ENCODE measurements around the gene GGTLC2. TPM values are rescaled to one million over a fixed set of nuclear protein-coding genes. Genes with fewer than 3 reads are reported as not detected.

The GGTLC2 gene
- total RNA-seq, 1 experiment from 2014 or later, result not detected

GRCh38 chr22:22689621-22690345 lies 45.4 kb downstream of the GGTLC2 start:
- in situ Hi-C loops (cut with HindIII; ENCODE audit: low pct_unique_long_range_greater_than_20kb, low sequenced_read_pairs), result no loop called here

GRCh38 chr22:22691055-22691454 lies 46.6 kb downstream of the GGTLC2 start:
- ChIA-PET POLR2A (no interaction called here), CTCF (no interaction called here)
- no peaks in the 10 kb centered on the region for H3K4me1 ChIP-seq (ENCODE audit: control insufficient read depth, insufficient read depth, low read length)
- no peaks in the 10 kb centered on the region for H3K27me3 ChIP-seq (ENCODE audit: control insufficient read depth, insufficient read depth, low read length)
- intact Hi-C loops (cut with micrococcal nuclease; ENCODE audit: unreplicated experiment), result no loop called here
- no TSS peak for BruUV-seq (replicated peaks)
- H3K36me3 ChIP-seq (ENCODE audit: control insufficient read depth, insufficient read depth, low read length), result no peaks in the 10 kb centered on the region
- in situ Hi-C loops (cut with HindIII; ENCODE audit: low pct_unique_long_range_greater_than_20kb, low sequenced_read_pairs), result no loop called here
- H3K4me3 ChIP-seq (ENCODE audit: low read depth in 2 of 2, low read length in 2 of 2), result no peak overlapping the region
- DNase-seq (ENCODE audit: low read depth, low spot score) (no peak), ATAC-seq (no peak)
- H3K9me3 ChIP-seq (ENCODE audit: control insufficient read depth, insufficient read depth, low read depth, low read length), result no peaks in the 10 kb centered on the region
- no peak overlapping the region for H3K27ac ChIP-seq (ENCODE audit: low read length)
- TF ChIP-seq TCF7L2 (IDR thresholded peaks at IDR 0.05; ENCODE audit: low read depth, low read length) (no peak), REST (IDR thresholded peaks at IDR 0.05; ENCODE audit: insufficient read depth in 1 of 2, low read depth in 2 of 2, low read length in 1 of 2) (no peak), POLR2AphosphoS5 (IDR thresholded peaks at IDR 0.05; ENCODE audit: low read depth, low read length) (no peak), SIN3A (IDR thresholded peaks at IDR 0.05; ENCODE audit: borderline replicate concordance, insufficient read depth, low read depth, low read length) (no peak), CTCF (IDR thresholded peaks at IDR 0.05) (no peak)

More at GRCh38 chr22:22689621-22690345, 45.4 kb downstream of the GGTLC2 start:
- Histone ChIP-seq H3K4me1 (ENCODE audit: control insufficient read depth, insufficient read depth, low read length) (no peaks in the 10 kb centered on the region), H3K4me3 (ENCODE audit: low read depth in 2 of 2, low read length in 2 of 2) (no peak overlapping the region), H3K9me3 (ENCODE audit: control insufficient read depth, insufficient read depth, low read depth, low read length) (no peaks in the 10 kb centered on the region), H3K27ac (ENCODE audit: low read length) (no peak overlapping the region), H3K36me3 (ENCODE audit: control insufficient read depth, insufficient read depth, low read length) (no peaks in the 10 kb centered on the region), H3K27me3 (ENCODE audit: control insufficient read depth, insufficient read depth, low read length) (no peaks in the 10 kb centered on the region)
- ChIA-PET CTCF (no interaction called here), POLR2A (no interaction called here)
- no peak for TF ChIP-seq TCF7L2 (IDR thresholded peaks at IDR 0.05; ENCODE audit: low read depth, low read length)
- TF ChIP-seq CTCF (IDR thresholded peaks at IDR 0.05), result no peak
- TF ChIP-seq REST (IDR thresholded peaks at IDR 0.05; ENCODE audit: insufficient read depth in 1 of 2, low read depth in 2 of 2, low read length in 1 of 2), result no peak
- TF ChIP-seq SIN3A (IDR thresholded peaks at IDR 0.05; ENCODE audit: borderline replicate concordance, insufficient read depth, low read depth, low read length), result no peak
- TF ChIP-seq POLR2AphosphoS5 (IDR thresholded peaks at IDR 0.05; ENCODE audit: low read depth, low read length), result no peak
- ATAC-seq (no peak), DNase-seq (ENCODE audit: low read depth, low spot score) (no peak)
- BruUV-seq (replicated peaks), result no TSS peak
- intact Hi-C loops (cut with micrococcal nuclease; ENCODE audit: unreplicated experiment), result no loop called here

Measured in Panc1 (cell line).